IMR-90 (cell line): ENCODE results near the gene NUP153. TPM values are rescaled to one million over a fixed set of nuclear protein-coding genes. Genes with fewer than 3 reads are reported as not detected.
A peak's percentile ranks its signal among the peaks of the same experiment; 100 is the strongest.

Source experiments
- ATAC-seq: fragments of 200-7000 bp; cut with Tn5 transposase; 2 replicates; pipeline ENCODE4 v1.9.1; 2020; ENCODE audit warnings: low read depth, mild to moderate bottlenecking, moderate library complexity
- BruUV-seq: library from RNA; stranded (reverse); fragments of 400-500 nt; replicated peaks from 2 replicates; lab custom pipeline; 2021; lab: Mats Ljungman, UMichigan
- CTCF ChIA-PET: fragments of 300-600 bp; formaldehyde crosslinking; extraction: SDS; loops from one replicate; lab custom pipeline; 2021; ENCODE audit warnings: antibody characterized with exemption; lab: Yijun Ruan, JAX
- POLR2A ChIA-PET: fragments of 300-600 bp; sonication (Branson Sonifier 250); formaldehyde crosslinking; loops from one replicate; lab custom pipeline; 2022; ENCODE audit warnings: antibody characterized with exemption; ENCODE audit not compliant: unreplicated experiment; lab: Charles Lee
- DNase-seq: peaks from one replicate; pipeline ENCODE4 v3.0.0; 2013
- H2AFZ ChIP-seq: replicated peaks from 2 replicates; pipeline ENCODE3; 2013; ENCODE audit warnings: low read length, mild to moderate bottlenecking; ENCODE audit not compliant: poor library complexity
- H2AK5ac ChIP-seq: 2 replicates; pipeline ENCODE4 v1.6.1; 2013; ENCODE audit warnings: low read depth, low read length, inconsistent platforms
- H2AK9ac ChIP-seq: replicated peaks from 2 replicates; pipeline ENCODE3; 2013; ENCODE audit warnings: mild to moderate bottlenecking, low read depth, low read length, moderate library complexity; ENCODE audit not compliant: poor library complexity
- H2BK120ac ChIP-seq: 2 replicates; pipeline ENCODE4 v1.6.1; 2013; ENCODE audit warnings: low read depth, low read length, inconsistent platforms
- H2BK15ac ChIP-seq: 3 replicates; pipeline ENCODE4 v1.6.1; 2013; ENCODE audit warnings: low read depth, low read length, inconsistent platforms
- H2BK20ac ChIP-seq: 2 replicates; pipeline ENCODE4 v1.6.1; 2013; ENCODE audit warnings: low read depth, mild to moderate bottlenecking, inconsistent platforms, low read length, moderate library complexity
- H2BK5ac ChIP-seq: 2 replicates; pipeline ENCODE4 v1.6.1; 2013; ENCODE audit warnings: mild to moderate bottlenecking, low read depth, low read length, inconsistent platforms; ENCODE audit not compliant: poor library complexity, severe bottlenecking
- H3K14ac ChIP-seq: replicated peaks from 2 replicates; pipeline ENCODE4 v1.6.1; 2013; ENCODE audit warnings: low read depth, low read length, inconsistent platforms
- H3K18ac ChIP-seq: 2 replicates; pipeline ENCODE4 v1.6.1; 2013; ENCODE audit warnings: low read depth, low read length, control low read depth
- H3K23ac ChIP-seq: 2 replicates; pipeline ENCODE4 v1.6.1; 2013; ENCODE audit warnings: low read depth, low read length, inconsistent platforms
- H3K27ac ChIP-seq: 2 replicates; pipeline ENCODE4 v1.5.1; 2013; ENCODE audit warnings: mild to moderate bottlenecking, control low read depth, low read length; ENCODE audit not compliant: insufficient read depth
- H3K27me3 ChIP-seq: 2 replicates; pipeline ENCODE4 v1.6.1; 2013; ENCODE audit warnings: low read length; ENCODE audit not compliant: control insufficient read depth, insufficient read depth
- H3K36me3 ChIP-seq: 2 replicates; pipeline ENCODE4 v1.6.1; 2013; ENCODE audit warnings: low read length, mixed read lengths; ENCODE audit not compliant: control insufficient read depth, insufficient read depth
- H3K4ac ChIP-seq: 2 replicates; pipeline ENCODE4 v1.6.1; 2013; ENCODE audit warnings: low read depth, low read length, inconsistent platforms
- H3K4me1 ChIP-seq: 2 replicates; pipeline ENCODE4 v1.6.1; 2013; ENCODE audit warnings: low read length, mixed read lengths; ENCODE audit not compliant: control insufficient read depth, insufficient read depth
- H3K4me2 ChIP-seq: 2 replicates; pipeline ENCODE4 v1.6.1; 2013; ENCODE audit warnings: low read depth, mild to moderate bottlenecking, control low read depth, low read length, moderate library complexity
- H3K4me3 ChIP-seq: 2 replicates; pipeline ENCODE4 v1.5.1; 2013; ENCODE audit warnings: low read depth, mild to moderate bottlenecking, control low read depth, low read length, moderate library complexity; ENCODE audit not compliant: insufficient read depth
- H3K56ac ChIP-seq: 2 replicates; pipeline ENCODE4 v1.6.1; 2013; ENCODE audit warnings: low read length, inconsistent platforms; ENCODE audit not compliant: insufficient read depth; ENCODE audit errors: extremely low read depth
- H3K79me1 ChIP-seq, 2 experiments: 2 replicates each; pipeline ENCODE4 v1.6.1; 2013; ENCODE audit warnings: low read length in 2 of 2, inconsistent platforms in 1 of 2, low read depth in 1 of 2
- H3K9ac ChIP-seq: 2 replicates; pipeline ENCODE4 v1.6.1; 2013; ENCODE audit warnings: low read depth, low read length, control low read depth
- H3K9me1 ChIP-seq: 2 replicates; pipeline ENCODE4 v1.6.1; 2013; ENCODE audit warnings: low read length, inconsistent platforms; ENCODE audit not compliant: insufficient read depth
- H3K9me3 ChIP-seq: 2 replicates; pipeline ENCODE4 v1.6.1; 2013; ENCODE audit warnings: low read length; ENCODE audit not compliant: control insufficient read depth, insufficient read depth
- H4K20me1 ChIP-seq: 2 replicates; pipeline ENCODE4 v1.6.1; 2013; ENCODE audit warnings: low read length, inconsistent platforms; ENCODE audit not compliant: insufficient read depth
- H4K5ac ChIP-seq: 2 replicates; pipeline ENCODE4 v1.6.1; 2013; ENCODE audit warnings: mild to moderate bottlenecking, low read depth, low read length, control low read depth
- H4K8ac ChIP-seq, 2 experiments: 2 replicates each; pipeline ENCODE4 v1.6.1; 2013; ENCODE audit warnings: low read depth in 2 of 2, low read length in 2 of 2, control low read depth in 1 of 2, inconsistent platforms in 1 of 2
- H4K91ac ChIP-seq: 2 replicates; pipeline ENCODE4 v1.6.1; 2013; ENCODE audit warnings: low read depth, low read length, inconsistent platforms; ENCODE audit not compliant: insufficient read depth
- MAZ ChIP-seq: IDR thresholded peaks from 2 replicates; pipeline ENCODE4 v1.6.1; 2012; ENCODE audit warnings: low read depth, mild to moderate bottlenecking, low read length, improper control_type of control experiment, moderate library complexity, borderline replicate concordance
- RFX5 ChIP-seq: IDR thresholded peaks from 2 replicates; pipeline ENCODE4 v1.8.0; 2012; ENCODE audit warnings: low read depth, mild to moderate bottlenecking, low read length, moderate library complexity
- USF2 ChIP-seq: fragments of 150-350 bp; IDR thresholded peaks from 2 replicates; pipeline ENCODE4 v1.6.1; 2017; ENCODE audit warnings: mild to moderate bottlenecking, antibody characterized with exemption, low read length, low read depth
- WGBS, 2 experiments: methylation state at CpG; one replicate each; pipeline versions ENCODE4 v1.1.5 to v1.1.7; 2013; ENCODE audit warnings: missing lambda C conversion rate in 2 of 2; ENCODE audit not compliant: insufficient read length in 1 of 2; ENCODE audit errors: extremely low coverage in 2 of 2; 5-methylcytosine and 5-hydroxymethylcytosine counted together
- dilution Hi-C: fragments of 300-500 bp; cut with HindIII; formaldehyde crosslinking; loops from one replicate; pipeline ENCODE4 v1.14.3; 2018; ENCODE audit warnings: low sequenced_read_pairs; ENCODE audit not compliant: unreplicated experiment
- in situ Hi-C: fragments of 300-500 bp; cut with MboI; formaldehyde crosslinking; loops from 3 replicates; pipeline ENCODE4 v1.14.3; 2019; ENCODE audit warnings: low sequenced_read_pairs, inconsistent platforms, mixed read lengths
- intact Hi-C: fragments of 100-400 bp; cut with micrococcal nuclease; formaldehyde crosslinking; loops from 2 replicates; pipeline ENCODE4 v1.10.0; 2022
- polyA plus RNA-seq, 3 experiments: library from polyadenylated mRNA; depleted of rRNA; stranded (reverse); fragments of >200 nt; gene quantifications; 2 replicates each; pipeline ENCODE4 v1.2.3, GENCODE V29; 2012; ENCODE audit warnings: low replicate concordance in 1 of 3
- total RNA-seq: library from RNA; depleted of rRNA; stranded (reverse); fragments of >200 nt; gene quantifications from 2 replicates; pipeline ENCODE4 v1.2.3, GENCODE V29; 2012

Gene NUP153
- total and polyA plus RNA-seq, 2 of the 4 experiments (the other 2 are of a cell fraction), result 17.2 to 39.4 TPM

- H3K14ac ChIP-seq, result peak overlapping the region; percentile 5; the same call in 1 of the 2 replicates
- ChIA-PET CTCF (interaction anchor here (0.6 kb wide), 1 partner anchor 80 kb away, joined by 3 read pairs; no protein-coding TSS in a partner anchor), POLR2A (no interaction called here)
- 33% methylated on average over 1 of the region's 6 CpGs; no CpG with 5 or more reads in 1 of the 2 experiments for WGBS, 2 experiments
- H3K9me3 ChIP-seq, result no peaks in the 10 kb centered on the region
- peak overlapping the region; percentile 30; the same call in 1 of the 2 replicates for H4K5ac ChIP-seq
- 0 out of 2 replicates have a peak overlapping the region, but pooled peaks have one; percentile 3 for H3K4ac ChIP-seq
- no peak overlapping the region for H3K4me3 ChIP-seq
- no peaks in the 10 kb centered on the region for H3K9me1 ChIP-seq
- H3K4me1 ChIP-seq, result peaks cover 4% of the 10 kb centered on the region
- TF ChIP-seq MAZ (no peak), RFX5 (no peak), USF2 (no peak)
- H2BK15ac ChIP-seq, result no peak overlapping the region
- peak overlapping the region in 1 of 2 experiments; percentile 4; a peak in 1 of 4 replicates for H4K8ac ChIP-seq
- no peak overlapping the region for H2AK5ac ChIP-seq
- 0 out of 2 replicates have a peak overlapping the region, but pooled peaks have one; percentile 16 for H2BK120ac ChIP-seq
- H4K91ac ChIP-seq, result peak overlapping the region; percentile 23; the same call in 1 of the 2 replicates
- H3K79me1 ChIP-seq, result no peaks in the 10 kb centered on the region
- H3K36me3 ChIP-seq, result no peaks in the 10 kb centered on the region
- dilution Hi-C loops, result no loop called here
- 0 out of 2 replicates have a peak overlapping the region, but pooled peaks have one; percentile 15 for H3K18ac ChIP-seq
- DNase-seq, result peak; percentile 59
- intact Hi-C loops, result no loop called here
- H3K56ac ChIP-seq, result no peak overlapping the region
- no peak overlapping the region for H2AK9ac ChIP-seq
- in situ Hi-C loops, result no loop called here
- peak overlapping the region; percentile 77 for H2AFZ ChIP-seq
- 0 out of 2 replicates have a peak overlapping the region, but pooled peaks have one; percentile 5 for H2BK20ac ChIP-seq
- H3K4me2 ChIP-seq, result no peak overlapping the region
- no peaks in the 10 kb centered on the region for H4K20me1 ChIP-seq
- no peak overlapping the region for H2BK5ac ChIP-seq
- no peak overlapping the region for H3K9ac ChIP-seq
- BruUV-seq, result no TSS peak
- no peaks in the 10 kb centered on the region for H3K27me3 ChIP-seq
- no peak overlapping the region for H3K23ac ChIP-seq
- no peak overlapping the region for H3K27ac ChIP-seq
- peak; percentile 76; the same call in 1 of the 2 replicates for ATAC-seq
Measured at GRCh38 chr6:17725083-17725482, 18.4 kb upstream of the NUP153 start.
